LNCaP clone FGC (cell line): ENCODE measurements around the gene TFB1M.

ENCODE experiments used
- DNase-seq: peaks from one replicate; pipeline ENCODE4 v3.0.0-alpha.2; 2011; ENCODE audit warnings: low read depth
- H3K4me3 ChIP-seq: 2 replicates; pipeline ENCODE4 v1.5.1; 2011; ENCODE audit warnings: mild to moderate bottlenecking, low read depth, low read length, control low read depth
- TF ChIP-seq, protein P1 (sequence below): IDR thresholded peaks from 2 replicates; pipeline ENCODE4 v1.5.1; 2012; ENCODE audit warnings: mild to moderate bottlenecking; ENCODE audit not compliant: control insufficient read depth, insufficient read depth; ENCODE audit errors: extremely low read depth

TFB1M gene

DNA sequence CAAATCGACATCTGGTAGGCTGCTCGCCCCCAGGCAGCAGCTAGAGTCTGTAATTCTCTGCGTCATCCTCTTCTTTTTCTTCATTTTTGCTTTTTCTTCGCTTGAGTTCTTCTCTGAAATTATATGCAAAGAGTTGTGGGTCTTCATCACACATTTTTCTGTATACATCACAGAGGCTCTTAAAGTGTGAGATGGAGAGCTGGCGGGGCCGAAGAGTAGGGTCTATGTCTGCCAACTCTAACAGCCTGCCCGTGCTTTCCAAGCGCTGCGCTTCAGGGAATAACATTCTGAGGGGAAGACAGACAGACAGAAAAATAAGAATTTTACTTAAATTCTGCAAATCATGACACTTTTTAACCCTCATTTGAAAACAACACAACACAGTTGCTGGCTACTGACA lies 56.5 kb downstream of the TFB1M start:
- no peak for DNase-seq
- TF ChIP-seq, protein P1, sequence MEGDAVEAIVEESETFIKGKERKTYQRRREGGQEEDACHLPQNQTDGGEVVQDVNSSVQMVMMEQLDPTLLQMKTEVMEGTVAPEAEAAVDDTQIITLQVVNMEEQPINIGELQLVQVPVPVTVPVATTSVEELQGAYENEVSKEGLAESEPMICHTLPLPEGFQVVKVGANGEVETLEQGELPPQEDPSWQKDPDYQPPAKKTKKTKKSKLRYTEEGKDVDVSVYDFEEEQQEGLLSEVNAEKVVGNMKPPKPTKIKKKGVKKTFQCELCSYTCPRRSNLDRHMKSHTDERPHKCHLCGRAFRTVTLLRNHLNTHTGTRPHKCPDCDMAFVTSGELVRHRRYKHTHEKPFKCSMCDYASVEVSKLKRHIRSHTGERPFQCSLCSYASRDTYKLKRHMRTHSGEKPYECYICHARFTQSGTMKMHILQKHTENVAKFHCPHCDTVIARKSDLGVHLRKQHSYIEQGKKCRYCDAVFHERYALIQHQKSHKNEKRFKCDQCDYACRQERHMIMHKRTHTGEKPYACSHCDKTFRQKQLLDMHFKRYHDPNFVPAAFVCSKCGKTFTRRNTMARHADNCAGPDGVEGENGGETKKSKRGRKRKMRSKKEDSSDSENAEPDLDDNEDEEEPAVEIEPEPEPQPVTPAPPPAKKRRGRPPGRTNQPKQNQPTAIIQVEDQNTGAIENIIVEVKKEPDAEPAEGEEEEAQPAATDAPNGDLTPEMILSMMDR: no peak
- no peak overlapping the region for H3K4me3 ChIP-seq

DNA sequence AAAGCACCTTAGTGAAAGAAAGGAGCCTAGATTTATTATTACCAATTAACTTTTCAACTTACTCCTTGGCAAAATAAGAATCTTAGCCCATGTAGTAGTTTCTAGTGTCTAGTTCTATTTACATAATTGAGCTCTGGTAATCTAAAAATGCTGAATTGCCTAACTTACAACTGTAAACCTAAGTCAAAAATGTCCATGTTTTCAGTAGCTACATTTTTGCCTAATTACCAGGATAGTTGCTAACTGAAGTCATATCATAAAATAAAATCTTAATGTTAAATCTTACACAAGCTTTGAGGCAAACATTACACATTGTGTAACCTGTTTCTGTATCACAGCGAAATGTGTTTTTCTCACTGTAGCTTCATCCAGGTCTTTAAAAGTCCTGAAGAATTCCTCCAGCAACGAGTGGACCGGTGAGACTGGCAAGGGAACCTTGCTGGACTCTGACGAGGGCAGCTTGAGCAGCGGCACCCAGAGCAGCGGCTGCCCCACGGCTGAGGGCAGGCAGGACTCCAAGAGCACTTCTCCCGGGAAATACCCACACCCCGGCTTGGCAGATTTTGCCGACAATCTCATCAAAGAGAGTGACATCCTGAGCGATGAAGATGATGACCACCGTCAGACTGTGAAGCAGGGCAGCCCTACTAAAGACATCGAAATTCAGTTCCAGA lies 58.0 kb downstream of the TFB1M start:
- DNase-seq: no peak
- TF ChIP-seq, protein P1: no peak
- no peak overlapping the region for H3K4me3 ChIP-seq

DNA sequence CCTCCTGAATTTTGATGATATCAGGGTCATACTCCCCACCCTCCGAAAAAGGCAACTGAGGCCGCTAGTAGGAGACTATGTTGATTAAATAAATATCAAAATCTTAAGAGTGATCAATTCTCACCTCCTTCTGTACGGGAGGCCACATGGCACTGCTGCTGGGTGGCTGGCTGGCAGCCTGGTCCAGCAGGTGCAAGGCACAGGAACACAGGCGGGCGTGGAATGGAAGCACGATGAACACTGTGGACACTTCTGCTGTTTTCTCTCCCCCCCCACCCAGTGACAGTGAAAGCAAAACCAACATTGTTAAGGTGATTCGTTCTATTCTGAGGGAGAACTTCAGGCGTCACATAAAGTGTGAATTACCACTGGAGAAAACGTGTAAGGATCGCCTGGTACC lies 60.1 kb downstream of the TFB1M start:
- H3K4me3 ChIP-seq: no peak overlapping the region
- DNase-seq: no peak
- TF ChIP-seq, protein P1: no peak

DNA sequence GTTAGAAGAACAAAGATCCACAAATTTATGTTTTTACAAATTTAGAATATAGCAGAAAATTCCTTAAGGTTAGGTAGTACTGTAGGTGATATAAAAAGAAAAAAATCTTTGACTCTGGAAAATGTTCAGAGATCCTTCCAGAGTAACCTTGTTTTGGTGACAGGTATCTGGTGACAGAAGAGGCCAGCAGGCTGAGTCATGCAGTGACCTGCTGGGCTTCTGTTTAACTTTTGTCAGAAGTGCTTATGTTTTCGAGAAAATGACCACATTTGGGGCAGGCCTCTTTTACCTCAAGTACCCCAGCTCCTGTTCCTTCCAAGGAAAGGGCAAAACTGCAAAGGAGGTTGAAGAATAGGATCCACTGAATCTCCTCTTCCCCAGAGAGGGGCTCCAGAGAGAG lies 60.9 kb downstream of the TFB1M start:
- TF ChIP-seq, protein P1: no peak
- no peak for DNase-seq
- no peak overlapping the region for H3K4me3 ChIP-seq

DNA sequence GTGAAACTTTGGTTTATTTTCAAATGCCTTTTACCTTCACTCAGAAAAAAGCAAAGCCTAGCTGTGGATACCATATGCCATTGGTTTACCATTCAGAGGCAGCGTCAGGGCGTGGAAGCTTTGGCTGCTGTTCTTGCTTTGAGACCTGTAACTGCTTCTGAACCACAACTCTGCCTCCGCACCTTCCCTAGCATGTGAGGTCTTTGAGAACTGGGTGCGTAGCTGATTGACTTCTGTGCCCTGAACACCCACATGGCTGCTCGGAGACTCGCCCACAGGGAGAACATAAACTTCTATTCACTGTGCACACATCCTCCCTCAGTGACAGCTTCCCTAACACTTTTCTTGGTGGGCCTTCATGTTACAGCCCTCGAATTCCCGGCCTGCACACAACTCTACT lies 61.7 kb downstream of the TFB1M start:
- no peak overlapping the region for H3K4me3 ChIP-seq
- TF ChIP-seq, protein P1: no peak
- no peak for DNase-seq

DNA sequence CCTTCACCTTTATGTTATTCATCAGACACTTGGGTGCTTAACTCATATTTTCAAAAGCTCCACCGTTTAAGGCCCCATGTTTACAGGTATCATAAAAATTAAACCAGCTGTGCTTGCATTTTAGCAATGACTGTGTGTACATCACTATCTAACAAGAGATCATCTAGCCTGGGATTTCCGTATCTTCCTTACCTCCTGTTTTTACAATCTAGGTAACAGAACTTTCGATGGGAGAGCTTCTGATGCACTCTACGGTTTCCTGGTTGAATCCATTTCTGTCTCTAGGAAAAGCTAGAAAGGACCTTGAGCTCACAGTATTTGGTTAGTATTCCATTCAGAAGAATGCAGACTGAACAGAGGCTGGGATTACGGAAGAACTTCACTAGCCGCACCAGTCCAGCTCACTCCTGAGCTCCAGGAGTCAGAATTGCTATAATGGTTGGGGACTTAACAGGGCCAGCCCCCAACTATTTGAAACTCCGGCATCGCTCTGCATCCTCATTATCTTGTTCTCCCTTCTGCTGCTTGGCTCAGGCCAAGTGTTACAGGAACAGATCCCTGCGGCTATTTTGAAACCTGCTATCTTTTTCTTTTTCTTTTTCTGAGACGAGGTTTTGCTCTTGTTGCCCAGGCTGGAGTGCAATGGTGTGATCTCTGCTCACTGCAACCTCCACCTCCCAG lies 63.4 kb downstream of the TFB1M start:
- H3K4me3 ChIP-seq: no peak overlapping the region
- TF ChIP-seq, protein P1: no peak
- DNase-seq: no peak
